Measurements from ENCODE around the gene CAMK4.
A peak's percentile ranks its signal among the peaks of the same experiment; 100 is the strongest.

Gene CAMK4

DNA sequence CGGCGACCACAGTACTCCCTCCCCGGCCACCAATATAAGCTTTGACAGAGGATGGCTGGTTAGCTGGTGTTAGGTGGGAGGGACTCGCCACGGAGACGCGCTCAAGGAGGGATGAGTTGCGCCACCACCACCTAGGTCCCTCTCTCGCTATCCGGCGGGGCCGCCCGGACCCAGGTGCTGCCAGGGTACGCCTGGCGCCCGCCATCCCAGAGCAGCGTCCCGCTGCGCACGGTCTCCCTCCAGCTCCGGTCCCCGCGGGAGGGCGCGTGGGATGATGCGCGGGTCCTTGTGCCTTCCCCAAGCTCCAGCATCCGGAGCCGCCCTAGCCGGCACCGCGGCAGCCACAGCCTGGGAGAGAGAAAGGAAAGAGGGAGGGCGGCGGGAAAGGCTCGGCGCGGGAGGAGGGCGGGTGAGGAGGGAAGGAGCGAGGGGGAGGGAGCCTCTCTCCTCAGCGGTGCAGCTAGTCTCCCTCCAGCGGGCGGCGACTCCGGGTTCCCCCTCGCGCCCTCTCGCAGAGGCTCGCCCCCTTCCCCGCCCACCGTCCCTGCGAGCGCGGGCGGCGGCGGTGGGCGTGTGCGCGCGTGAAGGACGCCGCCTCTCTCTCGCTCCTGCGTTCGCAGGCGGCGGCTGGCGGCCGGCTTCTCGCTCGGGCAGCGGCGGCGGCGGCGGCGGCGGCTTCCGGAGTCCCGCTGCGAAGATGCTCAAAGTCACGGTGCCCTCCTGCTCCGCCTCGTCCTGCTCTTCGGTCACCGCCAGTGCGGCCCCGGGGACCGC, at the start of gene CAMK4:
Gene CAMK4, plus strand, starts transcription at position 598 of the 774 bp plus-strand sequence. Its CDS starts 100 bp downstream, at position 698.
- Mint-ChIP-seq H3K36me3 (no peaks in the 10 kb centered on the region), H3K27me3 (peaks cover 67% of the 10 kb centered on the region), H3K4me1 (peaks cover 10% of the 10 kb centered on the region), H3K9me3 (no peaks in the 10 kb centered on the region), H3K27ac (no peak within 1 kb of the TSS), H3K4me3 (peak within 1 kb of the TSS; percentile 88)
- ATAC-seq, result peak; percentile 78

DNA sequence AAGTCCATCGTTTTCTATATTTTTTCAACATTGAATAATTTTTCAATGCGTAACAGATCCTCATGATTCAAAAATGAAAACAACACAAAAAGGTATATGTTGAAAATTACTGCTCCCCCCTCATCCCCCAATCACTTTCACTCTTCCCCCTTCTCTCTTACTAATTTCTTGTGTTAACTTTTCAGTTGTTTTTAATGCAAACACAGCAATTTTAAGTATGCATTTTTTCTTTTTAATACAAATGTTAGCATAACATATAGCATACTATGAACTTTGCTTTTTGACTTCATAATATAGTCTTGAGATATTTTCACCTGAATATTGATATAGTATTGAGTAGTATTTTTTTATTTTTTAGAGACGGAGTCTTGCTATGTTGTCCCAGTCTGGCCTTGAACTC, 41.1 kb upstream of the CAMK4 start:
- Mint-ChIP-seq H3K9me3 (peaks cover 2% of the 10 kb centered on the region), H3K36me3 (no peaks in the 10 kb centered on the region), H3K4me1 (no peaks in the 10 kb centered on the region), H3K27me3 (no peaks in the 10 kb centered on the region), H3K4me3 (no peak overlapping the region), H3K27ac (no peak overlapping the region)
- ATAC-seq, result no peak

DNA sequence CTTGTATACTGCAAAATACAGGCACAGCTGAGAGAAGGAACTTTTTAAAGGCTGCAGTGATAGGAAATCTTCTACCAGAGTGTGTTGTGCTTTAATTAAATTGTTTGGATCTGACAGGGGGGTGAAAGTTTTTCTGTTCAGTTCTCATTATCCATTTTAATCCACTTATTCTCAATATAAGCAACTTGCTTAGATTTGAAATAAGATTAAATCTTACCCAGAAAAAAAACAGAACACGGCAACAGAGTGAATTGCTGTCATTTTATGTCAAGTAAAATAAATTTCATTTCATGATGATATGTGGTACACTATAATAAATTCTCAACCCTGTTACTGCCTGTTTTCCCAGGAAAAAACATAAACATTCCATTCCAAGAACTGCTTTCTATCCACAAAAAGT, 37.1 kb upstream of the CAMK4 start:
- Mint-ChIP-seq H3K4me1 (no peaks in the 10 kb centered on the region), H3K9me3 (no peaks in the 10 kb centered on the region), H3K36me3 (no peaks in the 10 kb centered on the region), H3K27ac (no peak overlapping the region), H3K27me3 (no peaks in the 10 kb centered on the region), H3K4me3 (no peak overlapping the region)
- ATAC-seq, result no peak

DNA sequence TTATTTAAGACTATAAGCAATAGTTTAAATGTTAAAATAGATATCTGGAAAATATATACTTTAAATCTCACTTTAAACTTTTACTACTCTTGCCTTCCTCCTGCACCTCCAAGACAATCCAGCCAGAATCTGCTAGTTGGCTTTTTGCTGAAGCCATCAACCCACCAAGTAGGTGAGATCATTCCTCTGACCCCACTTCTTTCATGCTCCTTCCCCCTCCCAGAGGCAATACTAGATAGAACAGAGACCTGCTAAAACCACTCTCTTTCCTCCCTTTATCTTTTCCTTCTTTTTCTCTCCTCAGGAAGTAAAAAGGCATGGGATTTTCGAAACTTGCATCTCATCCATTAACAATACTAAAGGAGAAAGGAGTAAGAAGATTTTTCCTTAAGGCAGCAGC, 30.1 kb upstream of the CAMK4 start:
- no peak for ATAC-seq
- H3K4me1 Mint-ChIP-seq, result no peaks in the 10 kb centered on the region
- no peaks in the 10 kb centered on the region for H3K36me3 Mint-ChIP-seq

DNA sequence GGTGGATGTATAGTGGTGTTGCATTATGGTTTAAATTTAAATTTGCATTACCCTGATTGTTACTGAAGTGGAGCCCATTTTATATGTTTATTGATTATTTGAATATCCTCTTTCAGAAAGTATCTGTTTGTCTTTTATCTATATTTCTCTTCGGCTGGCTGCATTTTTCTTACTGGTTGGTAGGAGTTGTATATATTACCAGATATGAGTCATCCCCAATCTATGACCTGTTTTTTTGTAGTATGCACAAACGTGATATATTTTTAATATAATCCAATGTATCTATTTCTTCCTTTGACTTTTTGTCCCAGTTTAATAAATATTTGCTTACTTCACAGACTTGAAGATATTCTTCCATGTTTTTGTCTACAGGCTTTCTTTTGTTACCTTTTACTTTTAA, 29.3 kb upstream of the CAMK4 start:
- peaks cover 18% of the 10 kb centered on the region for H3K27me3 Mint-ChIP-seq
- H3K36me3 Mint-ChIP-seq, result no peaks in the 10 kb centered on the region
- H3K9me3 Mint-ChIP-seq, result no peaks in the 10 kb centered on the region
- no peak for ATAC-seq
- no peak overlapping the region for H3K27ac Mint-ChIP-seq
- no peak overlapping the region for H3K4me3 Mint-ChIP-seq
- H3K4me1 Mint-ChIP-seq, result no peaks in the 10 kb centered on the region

More for the DNA sequence above, 30.1 kb upstream of the CAMK4 start:
- Mint-ChIP-seq H3K9me3 (no peaks in the 10 kb centered on the region), H3K27ac (no peak overlapping the region), H3K4me3 (no peak overlapping the region), H3K27me3 (peaks cover 18% of the 10 kb centered on the region)

DNA sequence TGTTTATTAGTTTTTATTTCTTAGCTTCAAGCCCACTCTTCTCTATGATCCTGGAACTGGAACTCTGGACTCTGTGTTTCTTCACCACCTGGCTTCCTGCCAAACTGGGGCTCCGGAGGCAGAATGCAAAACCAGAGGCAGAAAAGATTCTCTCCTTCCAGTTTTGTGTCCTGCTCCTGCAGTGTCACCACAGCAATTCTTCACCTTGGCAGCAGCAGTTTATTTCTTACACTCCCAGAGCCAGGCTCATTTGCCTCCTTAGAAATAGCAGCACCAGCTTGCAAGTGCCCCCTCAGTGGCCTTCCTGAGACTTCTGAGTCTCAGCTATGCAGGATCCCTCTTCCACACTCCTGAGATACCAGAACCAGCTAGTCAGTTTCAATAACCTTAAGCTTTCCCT, 26.7 kb upstream of the CAMK4 start:
- Mint-ChIP-seq H3K4me3 (no peak overlapping the region), H3K9me3 (no peaks in the 10 kb centered on the region), H3K27ac (no peak overlapping the region), H3K4me1 (no peaks in the 10 kb centered on the region), H3K36me3 (no peaks in the 10 kb centered on the region), H3K27me3 (peaks cover 18% of the 10 kb centered on the region)
- no peak for ATAC-seq

DNA sequence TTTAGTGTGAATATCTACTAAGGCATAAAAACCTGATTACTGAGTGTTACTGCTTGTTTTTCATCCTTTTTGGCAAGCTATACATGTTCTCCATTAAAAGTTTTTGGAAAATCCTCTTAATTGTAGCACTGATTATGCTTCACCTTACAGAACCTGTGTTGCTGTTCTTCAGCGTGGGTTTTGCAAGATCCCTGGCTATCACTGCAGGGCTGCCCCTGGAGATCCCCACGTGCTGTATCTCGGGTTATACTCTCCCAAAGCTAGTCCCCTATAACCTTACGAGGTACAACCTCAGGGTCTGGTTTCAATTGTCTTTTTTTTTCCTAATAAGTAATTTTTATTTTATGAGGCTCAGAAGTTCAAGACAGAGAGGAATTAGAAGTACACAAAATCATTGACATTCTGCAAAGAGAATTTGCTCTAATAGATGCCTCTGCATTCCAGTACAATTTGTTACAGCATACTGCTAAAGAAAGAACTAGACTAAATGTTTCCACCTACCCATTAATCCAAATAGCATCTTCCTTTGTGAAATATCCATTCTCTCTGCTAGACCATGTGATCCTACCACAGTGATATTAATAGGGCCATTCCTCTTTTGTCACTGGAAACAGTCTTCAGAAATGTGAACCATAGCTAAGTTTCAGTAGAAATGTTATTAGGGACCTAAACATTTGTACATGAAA, 25.8 kb upstream of the CAMK4 start:
- no peaks in the 10 kb centered on the region for H3K36me3 Mint-ChIP-seq
- no peaks in the 10 kb centered on the region for H3K4me1 Mint-ChIP-seq
- H3K4me3 Mint-ChIP-seq, result no peak overlapping the region
- ATAC-seq, result no peak
- peaks cover 18% of the 10 kb centered on the region for H3K27me3 Mint-ChIP-seq
- H3K27ac Mint-ChIP-seq, result no peak overlapping the region
- no peaks in the 10 kb centered on the region for H3K9me3 Mint-ChIP-seq

DNA sequence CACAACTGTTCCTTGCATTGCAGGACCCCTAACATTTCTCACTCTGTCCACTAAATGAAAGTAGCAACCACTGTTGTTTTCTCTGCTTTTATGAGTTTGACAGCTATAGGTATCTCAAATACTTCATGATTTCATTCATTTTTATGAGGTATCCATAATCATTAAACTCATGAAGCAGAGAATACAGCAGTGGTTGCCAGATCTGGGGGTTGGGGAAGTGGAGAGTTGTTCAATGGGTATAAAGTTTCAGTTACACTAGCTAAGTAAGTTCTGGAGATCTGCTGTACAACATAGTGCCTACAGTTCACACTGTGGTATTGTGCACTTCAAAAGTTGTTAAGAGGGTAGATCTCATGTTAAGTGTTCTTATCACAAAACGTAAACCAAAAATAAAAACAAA, 23.4 kb upstream of the CAMK4 start:
- Mint-ChIP-seq H3K9me3 (no peaks in the 10 kb centered on the region), H3K4me3 (no peak overlapping the region)

DNA sequence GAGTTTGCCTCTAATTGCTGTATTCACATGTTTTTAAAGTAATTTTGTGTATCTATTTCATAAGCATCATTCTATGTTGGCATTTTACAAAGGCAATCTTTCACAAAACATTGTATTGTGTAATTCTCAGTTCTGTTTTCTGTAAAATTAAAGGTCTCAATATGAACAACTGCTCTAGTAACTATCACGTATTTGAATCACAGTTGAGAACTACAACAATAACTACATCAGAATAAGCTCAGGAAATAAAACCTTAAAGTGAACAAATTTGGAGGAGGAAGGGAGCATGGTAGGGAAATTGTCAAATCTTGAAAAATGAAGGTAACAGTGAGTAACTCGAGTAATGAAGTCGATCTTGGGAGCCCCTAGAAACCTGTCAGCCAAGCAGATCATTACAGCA, 22.5 kb upstream of the CAMK4 start:
- H3K9me3 Mint-ChIP-seq, result no peaks in the 10 kb centered on the region
- peaks cover 9% of the 10 kb centered on the region for H3K27me3 Mint-ChIP-seq
- H3K36me3 Mint-ChIP-seq, result no peaks in the 10 kb centered on the region
- no peak overlapping the region for H3K27ac Mint-ChIP-seq
- no peak for ATAC-seq
- no peaks in the 10 kb centered on the region for H3K4me1 Mint-ChIP-seq
- no peak overlapping the region for H3K4me3 Mint-ChIP-seq

More for the DNA sequence above, 23.4 kb upstream of the CAMK4 start:
- ATAC-seq, result no peak
- no peaks in the 10 kb centered on the region for H3K4me1 Mint-ChIP-seq
- H3K27ac Mint-ChIP-seq, result no peak overlapping the region
- no peaks in the 10 kb centered on the region for H3K36me3 Mint-ChIP-seq
- peaks cover 9% of the 10 kb centered on the region for H3K27me3 Mint-ChIP-seq

DNA sequence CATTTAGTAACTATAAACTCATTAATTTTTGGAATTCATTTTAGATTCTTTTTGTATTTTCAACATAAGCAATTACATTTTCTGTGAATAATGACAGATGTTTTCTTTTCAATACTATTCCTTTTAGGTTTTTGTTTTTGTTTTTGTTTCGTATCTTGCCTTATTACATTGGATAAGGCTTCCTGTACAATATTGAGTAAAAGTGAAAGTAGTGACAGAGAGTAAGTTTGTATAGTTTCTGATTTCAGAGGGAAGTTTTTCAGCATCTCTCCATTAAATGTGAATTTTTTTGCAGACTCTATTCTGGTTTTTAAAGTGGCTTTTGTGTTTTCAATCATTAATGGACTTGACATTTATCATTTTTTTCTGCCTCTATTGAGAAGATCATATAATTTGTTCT, 12.8 kb upstream of the CAMK4 start:
- ATAC-seq, result no peak
- no peaks in the 10 kb centered on the region for H3K36me3 Mint-ChIP-seq

DNA sequence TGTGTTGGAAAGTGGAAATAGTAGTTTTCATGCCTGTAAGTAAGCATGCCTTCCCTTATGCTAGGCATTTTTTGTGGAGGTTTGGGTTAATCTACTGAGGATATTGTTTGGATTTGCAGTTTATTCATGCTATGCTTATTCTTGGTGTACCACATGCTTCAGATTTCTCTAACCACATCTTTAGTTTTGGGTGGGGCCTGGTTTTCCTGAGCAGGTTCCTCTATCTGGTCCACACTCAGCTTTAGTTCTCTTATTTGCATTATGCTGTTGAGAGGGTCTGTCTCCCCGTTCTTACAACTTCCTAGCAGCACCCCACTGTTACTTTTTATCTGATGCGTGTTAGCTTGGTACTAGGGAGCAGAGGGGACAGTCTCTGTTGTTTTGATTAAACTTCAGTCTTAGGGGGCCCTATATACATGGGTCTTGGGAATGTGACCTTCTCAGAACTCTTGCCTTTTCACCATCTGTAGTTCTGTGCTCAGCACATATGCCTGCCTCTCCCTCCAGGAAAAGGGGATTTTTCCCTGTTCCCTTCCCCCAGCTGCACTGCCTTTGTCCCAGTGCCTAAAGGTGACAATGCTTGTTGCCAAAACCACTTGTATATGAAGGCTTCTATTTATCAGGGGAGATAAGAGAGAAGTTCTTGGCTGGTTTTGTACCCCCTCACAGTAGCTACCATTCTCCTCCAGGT, 10.0 kb upstream of the CAMK4 start:
- Mint-ChIP-seq H3K4me1 (no peaks in the 10 kb centered on the region), H3K4me3 (no peak overlapping the region)
- no peak for ATAC-seq

More for the DNA sequence above, 12.8 kb upstream of the CAMK4 start:
- H3K4me1 Mint-ChIP-seq, result no peaks in the 10 kb centered on the region
- H3K9me3 Mint-ChIP-seq, result peaks cover 7% of the 10 kb centered on the region
- H3K4me3 Mint-ChIP-seq, result no peak overlapping the region
- no peak overlapping the region for H3K27ac Mint-ChIP-seq
- H3K27me3 Mint-ChIP-seq, result peaks cover 16% of the 10 kb centered on the region

DNA sequence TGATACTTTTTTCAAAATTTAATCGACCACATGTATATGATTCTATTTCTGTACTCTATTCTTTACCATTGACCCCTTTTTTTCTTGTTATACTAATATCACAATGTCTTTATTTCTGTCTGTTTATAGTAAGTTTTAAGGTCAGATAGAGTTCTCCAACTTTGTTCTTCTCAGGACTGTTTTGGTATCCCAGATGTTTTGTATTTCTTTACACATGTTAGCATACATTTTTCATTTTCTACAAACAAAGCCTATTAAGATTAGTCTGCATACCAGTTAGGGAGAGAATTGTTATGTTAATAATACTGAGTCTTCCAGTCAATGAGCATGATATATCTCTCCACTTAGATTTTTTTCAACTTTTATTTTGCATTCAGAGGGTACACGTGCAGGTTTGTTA, 8.2 kb upstream of the CAMK4 start:
- no peak overlapping the region for H3K4me3 Mint-ChIP-seq
- ATAC-seq, result no peak
- peaks cover 22% of the 10 kb centered on the region for H3K27me3 Mint-ChIP-seq

More for the DNA sequence above, 10.0 kb upstream of the CAMK4 start:
- peaks cover 19% of the 10 kb centered on the region for H3K27me3 Mint-ChIP-seq
- peaks cover 10% of the 10 kb centered on the region for H3K9me3 Mint-ChIP-seq
- no peak overlapping the region for H3K27ac Mint-ChIP-seq
- H3K36me3 Mint-ChIP-seq, result no peaks in the 10 kb centered on the region

DNA sequence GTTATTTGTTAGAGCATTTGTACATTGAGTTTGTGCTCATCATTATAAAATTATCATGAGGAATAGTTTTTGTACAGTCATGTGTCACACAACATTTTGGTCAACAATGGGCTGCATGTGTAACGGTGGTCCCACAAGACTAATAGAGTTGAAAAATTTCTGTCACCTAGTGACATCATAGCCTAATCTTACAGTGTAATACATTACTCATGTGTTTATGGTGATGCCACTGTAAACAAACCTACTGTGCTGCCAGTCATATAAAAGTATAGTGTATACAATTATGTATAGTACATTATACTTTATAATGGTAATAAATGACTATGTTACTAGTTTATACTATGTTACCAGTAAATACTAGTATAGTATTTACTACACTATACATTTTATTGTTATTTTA, 3.0 kb upstream of the CAMK4 start:
- Mint-ChIP-seq H3K36me3 (no peaks in the 10 kb centered on the region), H3K4me3 (no peak overlapping the region), H3K27ac (no peak overlapping the region), H3K4me1 (peaks cover 10% of the 10 kb centered on the region), H3K27me3 (peaks cover 55% of the 10 kb centered on the region), H3K9me3 (peaks cover 6% of the 10 kb centered on the region)
- ATAC-seq, result no peak

More for the DNA sequence above, 8.2 kb upstream of the CAMK4 start:
- Mint-ChIP-seq H3K27ac (no peak overlapping the region), H3K36me3 (no peaks in the 10 kb centered on the region), H3K9me3 (peaks cover 10% of the 10 kb centered on the region), H3K4me1 (no peaks in the 10 kb centered on the region)

DNA sequence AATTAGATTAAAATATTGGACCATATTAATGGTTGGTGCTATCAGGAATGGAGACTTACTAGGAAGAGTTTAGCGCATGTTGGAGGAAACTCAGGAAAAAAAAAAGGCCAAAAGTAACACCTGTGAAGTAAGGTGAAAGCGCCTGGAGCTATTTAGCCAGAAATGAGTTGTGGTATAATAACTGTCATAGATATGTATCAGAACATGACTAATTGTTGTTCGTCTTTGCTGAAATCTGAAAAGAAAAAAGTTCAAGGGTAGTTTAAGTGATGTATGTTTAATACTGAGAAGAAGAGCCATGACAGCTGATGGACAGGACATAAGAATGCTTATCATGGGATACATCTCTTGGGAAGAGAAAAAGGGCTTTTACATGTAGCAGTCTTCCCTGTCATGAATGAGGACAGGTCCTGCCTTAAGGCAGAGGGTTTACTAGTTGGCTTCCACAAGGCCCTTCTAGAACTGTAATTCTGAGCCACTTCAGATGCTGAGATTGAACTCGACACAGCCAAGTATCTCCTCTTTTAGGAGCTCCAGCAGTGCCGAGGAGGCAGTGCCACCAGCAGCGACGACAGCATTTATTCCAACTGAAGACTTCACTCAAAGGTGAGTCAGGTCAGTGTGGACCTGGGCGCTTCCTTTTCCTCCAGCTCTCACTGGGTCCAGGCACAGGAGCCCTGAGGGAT, 940 bp upstream of the CAMK4 start:
- no peak overlapping the region for H3K27ac Mint-ChIP-seq
- peaks cover 68% of the 10 kb centered on the region for H3K27me3 Mint-ChIP-seq
- no peaks in the 10 kb centered on the region for H3K9me3 Mint-ChIP-seq
- H3K4me3 Mint-ChIP-seq, result peak overlapping the region; percentile 88
- no peaks in the 10 kb centered on the region for H3K36me3 Mint-ChIP-seq
- no peak for ATAC-seq
- peaks cover 10% of the 10 kb centered on the region for H3K4me1 Mint-ChIP-seq
